Left lung (tissue), 10 donors: ENCODE results near the gene ADGRB3. TPM values are rescaled to one million over a fixed set of nuclear protein-coding genes. Genes with fewer than 3 reads are reported as not detected.

Experiments used
- ATAC-seq: fragments of 200-7000 bp; cut with Tn5 transposase; one replicate; pipeline ENCODE4 v1.9.1; 2020; ENCODE audit warnings: moderate library complexity
- DNase-seq, 4 donors: peaks; one replicate each; pipeline ENCODE4 v3.0.0-alpha.2; 2013 to 2020
- H3K27ac ChIP-seq, 2 donors: fragments of 200-600 bp; sonication (generic) in 1 of 2; one replicate each; pipeline versions ENCODE4 v1.5.0 to v1.8.0; 2020 to 2021
- H3K27me3 ChIP-seq, 2 donors: fragments of 200-600 bp; sonication (generic) in 1 of 2; one replicate each; pipeline versions ENCODE4 v1.5.0 to v1.8.0; 2020 to 2021
- H3K36me3 ChIP-seq, 2 donors: fragments of 200-600 bp; sonication (generic) in 1 of 2; one replicate each; pipeline versions ENCODE4 v1.5.0 to v1.8.0; 2020 to 2021
- H3K4me1 ChIP-seq, 2 donors: fragments of 200-600 bp; one replicate each; pipeline ENCODE4 v1.8.0; 2021
- H3K4me3 ChIP-seq, 2 donors: fragments of 200-600 bp; sonication (generic) in 1 of 2; one replicate each; pipeline versions ENCODE4 v1.5.0 to v1.8.0; 2020 to 2021; ENCODE audit warnings: mild to moderate bottlenecking in 1 of 2
- H3K9me3 ChIP-seq, 2 donors: fragments of 200-600 bp; sonication (generic) in 1 of 2; one replicate each; pipeline versions ENCODE4 v1.5.0 to v1.8.0; 2020 to 2021
- CTCF ChIP-seq, 2 donors: fragments of 200-600 bp; sonication (generic) in 1 of 2; IDR thresholded peaks; one replicate each; pipeline versions ENCODE4 v1.5.0 to v1.8.0; 2021; ENCODE audit warnings: antibody characterized with exemption in 2 of 2
- intact Hi-C, 2 donors: fragments of 100-400 bp; cut with DNase I; formaldehyde crosslinking; loops; one replicate each; pipeline versions ENCODE4 v1.11.2 to v1.14.2; 2022
- polyA plus RNA-seq, 6 donors: library from polyadenylated mRNA; unstranded; fragments of 120-200 nt; gene quantifications; one replicate each; pipeline ENCODE4 v1.2.1, GENCODE V29; 2013; ENCODE audit not compliant: insufficient read length in 6 of 6
- total RNA-seq, 2 donors: library from RNA; stranded (reverse); fragmentation: NEBNext Ultra II Directional; extraction: Animal tissue kit (Norgen Biotek cat#: 25700); gene quantifications; one replicate each; pipeline ENCODE4 v1.2.1, GENCODE V29; 2021
- donor health status: DM: no; HTN: yes; CAD: no.
- donor health status: DM: no; HTN: no; CAD: no.

ADGRB3 gene
- total and polyA plus RNA-seq, 8 donors, result 2.0 to 22.4 (median 13.7) TPM

GRCh38 chr6:69303382-69303781, 668.3 kb downstream of the ADGRB3 start:
- Histone ChIP-seq H3K4me3 (no peak overlapping the region), H3K9me3 (no peaks in the 10 kb centered on the region), H3K4me1 (no peaks in the 10 kb centered on the region), H3K36me3 (no peaks in the 10 kb centered on the region), H3K27ac (no peak overlapping the region), H3K27me3 (no peaks in the 10 kb centered on the region)
- ATAC-seq (no peak), DNase-seq (peak in 2 of 4 donors; percentile 6 to 10)
- no peak for TF ChIP-seq CTCF (IDR thresholded peaks at IDR 0.05)
- intact Hi-C loops, result no loop called here

GRCh38 chr6:69305456-69305855, 670.4 kb downstream of the ADGRB3 start:
- no peak for TF ChIP-seq CTCF (IDR thresholded peaks at IDR 0.05)
- no peak for DNase-seq
- no peak overlapping the region for H3K4me3 ChIP-seq
- no peaks in the 10 kb centered on the region for H3K9me3 ChIP-seq
- H3K27me3 ChIP-seq, result no peaks in the 10 kb centered on the region
- H3K4me1 ChIP-seq, result no peaks in the 10 kb centered on the region
- no peak overlapping the region for H3K27ac ChIP-seq
- H3K36me3 ChIP-seq, result no peaks in the 10 kb centered on the region
- no peak for ATAC-seq
- intact Hi-C loops, result no loop called here

GRCh38 chr6:69308584-69308983, 673.5 kb downstream of the ADGRB3 start:
- Histone ChIP-seq H3K27ac (no peak overlapping the region), H3K36me3 (no peaks in the 10 kb centered on the region), H3K27me3 (no peaks in the 10 kb centered on the region), H3K4me1 (no peaks in the 10 kb centered on the region), H3K4me3 (no peak overlapping the region), H3K9me3 (no peaks in the 10 kb centered on the region)
- no peak for TF ChIP-seq CTCF (IDR thresholded peaks at IDR 0.05)
- intact Hi-C loops, result no loop called here
- ATAC-seq, result no peak
- DNase-seq, result no peak

GRCh38 chr6:69311888-69312287, 676.8 kb downstream of the ADGRB3 start:
- TF ChIP-seq CTCF (IDR thresholded peaks at IDR 0.05), result no peak
- no peak for ATAC-seq
- intact Hi-C loops, result no loop called here
- Histone ChIP-seq H3K4me1 (no peaks in the 10 kb centered on the region), H3K4me3 (no peak overlapping the region), H3K27ac (no peak overlapping the region), H3K9me3 (no peaks in the 10 kb centered on the region), H3K27me3 (no peaks in the 10 kb centered on the region), H3K36me3 (no peaks in the 10 kb centered on the region)
- no peak for DNase-seq

- DNase-seq (no peak), ATAC-seq (no peak)
- H3K9me3 ChIP-seq, result no peaks in the 10 kb centered on the region
- no peak overlapping the region for H3K4me3 ChIP-seq
- H3K27me3 ChIP-seq, result no peaks in the 10 kb centered on the region
- no peaks in the 10 kb centered on the region for H3K4me1 ChIP-seq
- H3K27ac ChIP-seq, result no peak overlapping the region
- H3K36me3 ChIP-seq, result no peaks in the 10 kb centered on the region
- intact Hi-C loops, result no loop called here
- TF ChIP-seq CTCF (IDR thresholded peaks at IDR 0.05), result no peak
These were observed 678.9 kb downstream of the ADGRB3 start for GRCh38 chr6:69314001-69314400.
